ENCODE data around the gene HMCN1.

HMCN1 gene

GRCh38 chr1:186059311-186059710, 325.1 kb downstream of the HMCN1 start:
- H3K36me3 ChIP-seq (ENCODE audit: control insufficient read depth, low read length), result no peaks in the 10 kb centered on the region
- H3K4me1 ChIP-seq (ENCODE audit: control insufficient read depth, low read length), result no peaks in the 10 kb centered on the region
- H3K79me2 ChIP-seq (ENCODE audit: control insufficient read depth, low read length), result no peaks in the 10 kb centered on the region
- H3F3A ChIP-seq (ENCODE audit: control insufficient read depth, insufficient read depth), result no peaks in the 10 kb centered on the region
- TF ChIP-seq, protein P1, sequence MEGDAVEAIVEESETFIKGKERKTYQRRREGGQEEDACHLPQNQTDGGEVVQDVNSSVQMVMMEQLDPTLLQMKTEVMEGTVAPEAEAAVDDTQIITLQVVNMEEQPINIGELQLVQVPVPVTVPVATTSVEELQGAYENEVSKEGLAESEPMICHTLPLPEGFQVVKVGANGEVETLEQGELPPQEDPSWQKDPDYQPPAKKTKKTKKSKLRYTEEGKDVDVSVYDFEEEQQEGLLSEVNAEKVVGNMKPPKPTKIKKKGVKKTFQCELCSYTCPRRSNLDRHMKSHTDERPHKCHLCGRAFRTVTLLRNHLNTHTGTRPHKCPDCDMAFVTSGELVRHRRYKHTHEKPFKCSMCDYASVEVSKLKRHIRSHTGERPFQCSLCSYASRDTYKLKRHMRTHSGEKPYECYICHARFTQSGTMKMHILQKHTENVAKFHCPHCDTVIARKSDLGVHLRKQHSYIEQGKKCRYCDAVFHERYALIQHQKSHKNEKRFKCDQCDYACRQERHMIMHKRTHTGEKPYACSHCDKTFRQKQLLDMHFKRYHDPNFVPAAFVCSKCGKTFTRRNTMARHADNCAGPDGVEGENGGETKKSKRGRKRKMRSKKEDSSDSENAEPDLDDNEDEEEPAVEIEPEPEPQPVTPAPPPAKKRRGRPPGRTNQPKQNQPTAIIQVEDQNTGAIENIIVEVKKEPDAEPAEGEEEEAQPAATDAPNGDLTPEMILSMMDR (IDR thresholded peaks at IDR 0.05; ENCODE audit: low read depth, low read length, poor library complexity, severe bottlenecking), result no peak
- TF ChIP-seq EZH2phosphoT487 (IDR thresholded peaks at IDR 0.05; ENCODE audit: borderline replicate concordance, low read length), result no peak
- H3K27ac ChIP-seq (ENCODE audit: low read depth, low read length), result no peak overlapping the region
- H3K4me3 ChIP-seq (ENCODE audit: low read length), result no peak overlapping the region
- H3K4me2 ChIP-seq (ENCODE audit: low read length), result no peak overlapping the region
- no peaks in the 10 kb centered on the region for H3K9me2 ChIP-seq (replicated peaks; ENCODE audit: control insufficient read depth, low read length)
- no peaks in the 10 kb centered on the region for H3K27me3 ChIP-seq (ENCODE audit: control insufficient read depth, low read length)
- H3K9me3 ChIP-seq (ENCODE audit: control insufficient read depth, insufficient read depth, low read length), result no peaks in the 10 kb centered on the region
- no peaks in the 10 kb centered on the region for H4K20me1 ChIP-seq (ENCODE audit: control insufficient read depth, insufficient read depth, low read depth, low read length)

DNA sequence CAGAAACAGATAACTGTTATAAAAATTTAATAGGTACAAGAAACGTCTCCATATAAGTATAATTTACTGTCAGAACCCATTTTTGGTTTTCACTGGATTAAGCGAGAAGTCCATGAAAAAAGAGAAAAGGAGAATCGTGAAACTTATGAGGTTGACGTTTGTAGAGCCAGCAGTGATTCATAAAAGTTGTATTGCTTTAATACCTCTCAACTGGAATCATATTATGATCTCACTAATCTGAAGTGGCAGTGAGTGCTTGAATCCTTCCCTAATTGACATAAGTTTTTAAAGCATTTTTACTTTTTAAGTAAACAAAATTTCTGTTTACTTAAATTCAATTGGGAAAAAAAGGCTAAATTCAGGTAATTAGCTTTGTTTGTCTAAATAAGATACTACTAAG, 325.6 kb downstream of the HMCN1 start:
- Histone ChIP-seq H3K9me3 (ENCODE audit: control insufficient read depth, insufficient read depth, low read length) (no peaks in the 10 kb centered on the region), H3K36me3 (ENCODE audit: control insufficient read depth, low read length) (no peaks in the 10 kb centered on the region), H3K4me2 (ENCODE audit: low read length) (no peak overlapping the region), H3K4me1 (ENCODE audit: control insufficient read depth, low read length) (no peaks in the 10 kb centered on the region), H3K79me2 (ENCODE audit: control insufficient read depth, low read length) (no peaks in the 10 kb centered on the region), H3K27me3 (ENCODE audit: control insufficient read depth, low read length) (no peaks in the 10 kb centered on the region), H4K20me1 (ENCODE audit: control insufficient read depth, insufficient read depth, low read depth, low read length) (no peaks in the 10 kb centered on the region), H3F3A (ENCODE audit: control insufficient read depth, insufficient read depth) (no peaks in the 10 kb centered on the region), H3K9me2 (replicated peaks; ENCODE audit: control insufficient read depth, low read length) (no peaks in the 10 kb centered on the region), H3K4me3 (ENCODE audit: low read length) (no peak overlapping the region), H3K27ac (ENCODE audit: low read depth, low read length) (no peak overlapping the region)
- TF ChIP-seq EZH2phosphoT487 (IDR thresholded peaks at IDR 0.05; ENCODE audit: borderline replicate concordance, low read length), result no peak
- TF ChIP-seq, protein P1 (IDR thresholded peaks at IDR 0.05; ENCODE audit: low read depth, low read length, poor library complexity, severe bottlenecking), result no peak

DNA sequence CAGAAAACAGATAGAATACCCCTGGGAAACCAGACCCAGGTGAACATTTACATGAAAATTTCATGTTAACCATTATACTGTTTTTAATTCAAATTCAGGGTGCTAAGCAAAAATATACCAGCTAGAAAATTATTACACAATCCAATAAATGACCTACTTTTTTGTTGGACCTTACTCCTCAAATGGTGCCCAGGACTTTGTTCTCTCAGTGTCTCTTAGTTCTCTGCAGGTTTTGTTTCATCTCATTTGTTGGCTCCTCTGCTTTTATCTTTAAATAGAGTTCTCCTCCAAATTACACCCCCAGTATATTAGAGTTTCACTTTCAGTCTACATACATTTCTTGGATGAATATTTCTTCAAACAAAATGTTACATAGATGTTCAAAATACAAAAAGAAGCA, 326.0 kb downstream of the HMCN1 start:
- H3K9me3 ChIP-seq (ENCODE audit: control insufficient read depth, insufficient read depth, low read length), result no peaks in the 10 kb centered on the region
- H3K27ac ChIP-seq (ENCODE audit: low read depth, low read length), result no peak overlapping the region
- H3K36me3 ChIP-seq (ENCODE audit: control insufficient read depth, low read length), result no peaks in the 10 kb centered on the region
- H4K20me1 ChIP-seq (ENCODE audit: control insufficient read depth, insufficient read depth, low read depth, low read length), result no peaks in the 10 kb centered on the region
- no peaks in the 10 kb centered on the region for H3K4me1 ChIP-seq (ENCODE audit: control insufficient read depth, low read length)
- no peak overlapping the region for H3K4me3 ChIP-seq (ENCODE audit: low read length)
- TF ChIP-seq, protein P1 (IDR thresholded peaks at IDR 0.05; ENCODE audit: low read depth, low read length, poor library complexity, severe bottlenecking), result no peak
- no peak for TF ChIP-seq EZH2phosphoT487 (IDR thresholded peaks at IDR 0.05; ENCODE audit: borderline replicate concordance, low read length)
- H3K4me2 ChIP-seq (ENCODE audit: low read length), result no peak overlapping the region
- no peaks in the 10 kb centered on the region for H3K9me2 ChIP-seq (replicated peaks; ENCODE audit: control insufficient read depth, low read length)
- no peaks in the 10 kb centered on the region for H3K79me2 ChIP-seq (ENCODE audit: control insufficient read depth, low read length)
- no peaks in the 10 kb centered on the region for H3F3A ChIP-seq (ENCODE audit: control insufficient read depth, insufficient read depth)
- H3K27me3 ChIP-seq (ENCODE audit: control insufficient read depth, low read length), result no peaks in the 10 kb centered on the region

Data from DOHH2 (cell line).